Endothelial cell of umbilical vein (primary cell): ENCODE measurements around the gene MBIP. TPM values are rescaled to one million over a fixed set of nuclear protein-coding genes. Genes with fewer than 3 reads are reported as not detected.

Source experiments
- BruUV-seq: library from RNA; stranded (reverse); fragments of 400-500 nt; replicated peaks from 2 replicates; lab custom pipeline; 2021; lab: Mats Ljungman, UMichigan
- CTCF ChIA-PET: fragments of 300-600, 350-600 bp; sonication (Branson Sonifier 250); formaldehyde crosslinking; loops from one replicate; lab custom pipeline; 2021; ENCODE audit warnings: antibody characterized with exemption, inconsistent platforms; lab: Charles Lee
- POLR2A ChIA-PET: fragments of 300-600, 350-600 bp; sonication (Branson Sonifier 250); formaldehyde crosslinking; loops from one replicate; lab custom pipeline; 2021; ENCODE audit warnings: antibody characterized with exemption, inconsistent platforms; lab: Charles Lee
- DNase-seq: peaks from one replicate; pipeline ENCODE4 v3.0.0-alpha.2; 2011; ENCODE audit warnings: low read depth, low spot score
- FAIRE-seq: peaks from 2 replicates; lab custom pipeline; 2011; peaks lifted over from hg19 to GRCh38; lab: Jason Lieb, UNC
- H2AFZ ChIP-seq: 2 replicates; pipeline ENCODE4 v1.6.0; 2012; ENCODE audit warnings: low read depth, low read length, control low read depth, inconsistent platforms
- H3K27ac ChIP-seq: 2 replicates; pipeline ENCODE4 v1.5.1; 2011; ENCODE audit warnings: low read depth, mild to moderate bottlenecking, control low read depth, low read length, moderate library complexity; ENCODE audit not compliant: insufficient read depth
- H3K27me3 ChIP-seq, 2 experiments: 2 replicates each; pipeline versions ENCODE4 v1.6.0 to v1.6.1; 2011; ENCODE audit warnings: low read length in 2 of 2, mixed read lengths in 1 of 2; ENCODE audit not compliant: control insufficient read depth in 2 of 2, insufficient read depth in 2 of 2
- H3K36me3 ChIP-seq, 2 experiments: 2 replicates in 1 of 2; 3 replicates in 1 of 2; pipeline ENCODE4 v1.5.1; 2011; ENCODE audit warnings: low read length in 2 of 2, mild to moderate bottlenecking in 1 of 2, moderate library complexity in 1 of 2; ENCODE audit not compliant: control insufficient read depth in 2 of 2, insufficient read depth in 2 of 2; ENCODE audit errors: extremely low read depth in 1 of 2
- H3K4me1 ChIP-seq: 3 replicates; pipeline ENCODE4 v1.5.1; 2011; ENCODE audit warnings: mild to moderate bottlenecking, low read length; ENCODE audit not compliant: control insufficient read depth, insufficient read depth; ENCODE audit errors: extremely low read depth
- H3K4me2 ChIP-seq: 2 replicates; pipeline ENCODE4 v1.6.1; 2011; ENCODE audit warnings: low read length, control low read depth, mixed read lengths; ENCODE audit not compliant: insufficient read depth
- H3K4me3 ChIP-seq, 3 experiments: fragments of 200-600 bp in 1 of 3; sonication (generic), shearing (Covaris generic) in 1 of 3; replicated peaks in 1 of 3; 2 replicates each; pipeline ENCODE4 v1.5.1; 2011 to 2016; ENCODE audit warnings: control low read depth in 3 of 3, low read length in 3 of 3, mild to moderate bottlenecking in 2 of 3, inconsistent platforms in 1 of 3, low read depth in 1 of 3, moderate library complexity in 1 of 3; ENCODE audit not compliant: insufficient read depth in 1 of 3
- H3K79me2 ChIP-seq: 2 replicates; pipeline ENCODE4 v1.6.0; 2012; ENCODE audit warnings: low read length, inconsistent platforms; ENCODE audit not compliant: control insufficient read depth, insufficient read depth
- H3K9ac ChIP-seq: replicated peaks from 2 replicates; pipeline ENCODE3; 2011; ENCODE audit warnings: low read length, control low read depth; ENCODE audit not compliant: insufficient read depth; ENCODE audit errors: extremely low read depth
- H3K9me1 ChIP-seq: replicated peaks from 3 replicates; pipeline ENCODE4 v1.6.0; 2011; ENCODE audit warnings: mild to moderate bottlenecking, low read length; ENCODE audit not compliant: control insufficient read depth, insufficient read depth; ENCODE audit errors: extremely low read depth
- H3K9me3 ChIP-seq: replicated peaks from 2 replicates; pipeline ENCODE4 v1.5.1; 2012; ENCODE audit warnings: low read length, inconsistent platforms; ENCODE audit not compliant: control insufficient read depth, insufficient read depth
- H4K20me1 ChIP-seq: replicated peaks from 2 replicates; pipeline ENCODE3; 2011; ENCODE audit warnings: mild to moderate bottlenecking, low read length; ENCODE audit not compliant: control insufficient read depth, insufficient read depth; ENCODE audit errors: extremely low read depth
- POLR2A ChIP-seq: IDR thresholded peaks from 2 replicates; pipeline ENCODE4 v1.6.1; 2012; ENCODE audit warnings: low read depth, mild to moderate bottlenecking, control low read depth, low read length
- dilution Hi-C: fragments of 300-500 bp; cut with MboI; formaldehyde crosslinking; loops from one replicate; pipeline ENCODE4 v1.15.0; 2019; ENCODE audit warnings: low sequenced_read_pairs; ENCODE audit not compliant: extremely low pct_ligation_motif_present
- intact Hi-C: fragments of 100-400 bp; cut with micrococcal nuclease; formaldehyde crosslinking; loops from one replicate; pipeline ENCODE4 v1.10.0; 2022
- polyA plus RNA-seq, 4 experiments: library from polyadenylated mRNA; depleted of rRNA in 3 of 4; stranded (reverse) in 3 of 4; unstranded in 1 of 4; fragments of >200 nt; gene quantifications; 2 replicates each; pipeline versions ENCODE4 v1.2.1 to v1.2.3, GENCODE V29; 2011 to 2012; ENCODE audit warnings: missing spikeins in 1 of 4
- total RNA-seq: library from RNA; stranded (reverse); gene quantifications from 2 replicates; pipeline ENCODE4 v1.2.3, GENCODE V29; 2021
- TF ChIP-seq, protein P1 (sequence below): IDR thresholded peaks from 2 replicates; pipeline ENCODE4 v1.6.1; 2011; ENCODE audit not compliant: insufficient read depth, insufficient read length

MBIP gene
- total and polyA plus RNA-seq, 2 donors (not counting 3 experiments of a cell fraction or from before 2014, with no cell fraction given): 8.8 to 14.5 TPM

DNA sequence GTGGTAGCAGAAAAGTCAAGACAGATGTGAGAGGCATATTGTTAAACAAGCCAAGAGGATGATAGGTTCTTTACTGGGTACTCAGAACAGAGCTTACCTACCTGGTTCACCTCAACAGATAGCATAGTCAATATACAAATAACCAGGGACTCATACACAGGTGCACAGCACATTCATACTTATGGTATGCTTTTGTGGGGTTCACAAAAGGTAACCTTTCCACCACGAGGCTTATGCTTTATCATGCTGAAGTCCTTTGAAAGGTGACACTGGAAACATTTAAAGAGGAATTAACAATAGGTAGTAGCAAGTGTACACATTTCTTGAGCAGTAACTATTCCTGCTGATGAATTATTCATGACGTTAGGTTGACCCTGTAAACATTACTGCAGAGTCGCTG is 42.2 kb upstream of the MBIP start:
- no peaks in the 10 kb centered on the region for H3K36me3 ChIP-seq
- H2AFZ ChIP-seq: no peak overlapping the region
- intact Hi-C loops (loop anchor here (10.0 kb wide), 1 partner anchor 408 kb away; no protein-coding TSS in a partner anchor), dilution Hi-C loops (no loop called here)
- H4K20me1 ChIP-seq: no peaks in the 10 kb centered on the region
- FAIRE-seq: no peak
- H3K27ac ChIP-seq: no peak overlapping the region
- no peaks in the 10 kb centered on the region for H3K9me1 ChIP-seq
- TF ChIP-seq, protein P1, sequence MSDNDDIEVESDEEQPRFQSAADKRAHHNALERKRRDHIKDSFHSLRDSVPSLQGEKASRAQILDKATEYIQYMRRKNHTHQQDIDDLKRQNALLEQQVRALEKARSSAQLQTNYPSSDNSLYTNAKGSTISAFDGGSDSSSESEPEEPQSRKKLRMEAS: no peak
- H3K79me2 ChIP-seq: no peaks in the 10 kb centered on the region
- POLR2A ChIA-PET: no interaction called here
- no peak overlapping the region for H3K4me3 ChIP-seq
- CTCF ChIA-PET: interaction anchor here (1.1 kb wide), 2 partner anchors 11 to 292 kb away, joined by 3 to 4 read pairs; no protein-coding TSS in a partner anchor
- no peaks in the 10 kb centered on the region for H3K9me3 ChIP-seq
- H3K9ac ChIP-seq: no peak overlapping the region
- DNase-seq: no peak
- peaks cover 3 to 6% of the 10 kb centered on the region in 2 experiments for H3K27me3 ChIP-seq
- no peaks in the 10 kb centered on the region for H3K4me1 ChIP-seq
- no TSS peak for BruUV-seq
- H3K4me2 ChIP-seq: no peak overlapping the region

- Histone ChIP-seq H3K79me2 (no peaks in the 10 kb centered on the region), H3K4me3 (no peak overlapping the region), H3K9ac (no peak overlapping the region), H4K20me1 (no peaks in the 10 kb centered on the region), H2AFZ (no peak overlapping the region), H3K4me1 (no peaks in the 10 kb centered on the region), H3K36me3 (no peaks in the 10 kb centered on the region), H3K27ac (no peak overlapping the region), H3K9me1 (no peaks in the 10 kb centered on the region), H3K27me3 (peaks cover 3 to 6% of the 10 kb centered on the region in 2 experiments), H3K9me3 (no peaks in the 10 kb centered on the region), H3K4me2 (no peak overlapping the region)
- DNase-seq (no peak), FAIRE-seq (no peak)
- dilution Hi-C loops (no loop called here), intact Hi-C loops (loop anchor here (10.0 kb wide), 1 partner anchor 407 kb away; no protein-coding TSS in a partner anchor)
- no peak for TF ChIP-seq POLR2A
- TF ChIP-seq, protein P1: no peak
- ChIA-PET POLR2A (no interaction called here), CTCF (interaction anchor here (1.1 to 1.6 kb wide), 2 partner anchors 12 to 291 kb away, joined by 3 to 4 read pairs; no protein-coding TSS in a partner anchor)
- no TSS peak for BruUV-seq
Measured at GRCh38 chr14:36361210-36361853, 40.9 kb upstream of the MBIP start.
